ENCODE data around the gene UCP3. TPM values are rescaled to one million over a fixed set of nuclear protein-coding genes. Genes with fewer than 3 reads are reported as not detected.

Gene UCP3
- total and polyA plus RNA-seq, 2 of the 8 experiments (the other 6 are each of a cell fraction or from before 2014, with no cell fraction given), result 0.85 to 1.3 TPM

- H3K14ac ChIP-seq (ENCODE audit: insufficient read length), result no peak overlapping the region
- H3K56ac ChIP-seq (replicated peaks; ENCODE audit: insufficient read length, low read depth, low read length), result no peak overlapping the region
- H3K79me2 ChIP-seq (ENCODE audit: control insufficient read depth in 1 of 2, insufficient read depth in 2 of 2, low read length in 2 of 2), result no peaks in the 10 kb centered on the region
- no peak overlapping the region for H2BK12ac ChIP-seq (ENCODE audit: low read depth, low read length)
- H3K4me3 ChIP-seq (ENCODE audit: extremely low read depth in 1 of 4, insufficient read depth in 2 of 4, low read depth in 3 of 4, low read length in 4 of 4), result no peak overlapping the region
- no peak for FAIRE-seq
- H4K91ac ChIP-seq (replicated peaks; ENCODE audit: insufficient read length, low read length), result no peak overlapping the region
- POLR2A ChIA-PET (ENCODE audit: partially characterized antibody), result interaction anchor here (1.1 to 2.6 kb wide), 3 partner anchors 8 to 11 kb away, joined by 3 to 7 read pairs (median 4); no protein-coding TSS in a partner anchor
- no peak overlapping the region for H2AK5ac ChIP-seq (ENCODE audit: low read depth, low read length)
- H3K4me1 ChIP-seq (replicated peaks in 1 of 4; ENCODE audit: control insufficient read depth in 3 of 4, insufficient read depth in 4 of 4, low read length in 3 of 4), result no peaks in the 10 kb centered on the region
- H3K23me2 ChIP-seq (ENCODE audit: low read depth, low read length), result no peaks in the 10 kb centered on the region
- no peak overlapping the region for H2BK15ac ChIP-seq (ENCODE audit: low read length)
- no peak overlapping the region for H3K9ac ChIP-seq (replicated peaks in 1 of 4; ENCODE audit: extremely low read depth in 1 of 4, low read depth in 3 of 4, low read length in 3 of 4)
- no peak overlapping the region for H3K27ac ChIP-seq (ENCODE audit: low read depth, low read length)
- H3K79me1 ChIP-seq (ENCODE audit: low read depth, low read length), result no peaks in the 10 kb centered on the region; the same call in 1 of the 2 replicates
- H3K18ac ChIP-seq (ENCODE audit: extremely low read depth, low read length), result no peak overlapping the region
- H4K20me1 ChIP-seq (replicated peaks in 1 of 2; ENCODE audit: control insufficient read depth in 1 of 2, insufficient read depth in 2 of 2, low read length in 2 of 2), result peaks cover 0 to 3% of the 10 kb centered on the region in 2 experiments
- TF ChIP-seq RFX5 (IDR thresholded peaks at IDR 0.05; ENCODE audit: borderline replicate concordance, low read depth, low read length), result no peak
- no peak for TF ChIP-seq TAF7 (optimal IDR thresholded peaks at IDR 0.05; ENCODE audit: borderline replicate concordance, low read depth, low read length)
- TF ChIP-seq HDAC2 (IDR thresholded peaks at IDR 0.05; ENCODE audit: borderline replicate concordance in 1 of 2, low read depth in 2 of 2, low read length in 2 of 2), result no peak
- TF ChIP-seq BACH1 (IDR thresholded peaks at IDR 0.05; ENCODE audit: low read length), result no peak
- TF ChIP-seq PHF8 (conservative IDR thresholded peaks at IDR 0.05; ENCODE audit: low read depth, low read length), result no peak
- no peak for TF ChIP-seq SAP30 (IDR thresholded peaks at IDR 0.05; ENCODE audit: insufficient read depth, insufficient replicate concordance, low read length)
- TF ChIP-seq RXRA (IDR thresholded peaks at IDR 0.05; ENCODE audit: insufficient read depth, low read depth, low read length), result no peak
- TF ChIP-seq MAFK (IDR thresholded peaks at IDR 0.05; ENCODE audit: low read depth, low read length), result no peak
- TF ChIP-seq RNF2 (IDR thresholded peaks at IDR 0.05; ENCODE audit: borderline replicate concordance, low read depth, low read length, missing control alignments, poor library complexity, severe bottlenecking), result no peak
- TF ChIP-seq BCL11A (IDR thresholded peaks at IDR 0.05; ENCODE audit: low read depth in 2 of 2, low read length in 2 of 2), result no peak
- H2BK5ac ChIP-seq (ENCODE audit: low read depth, low read length), result no peak overlapping the region
- H3K9me3 ChIP-seq (ENCODE audit: insufficient read depth in 2 of 2, low read depth in 1 of 2, low read length in 1 of 2), result no peaks in the 10 kb centered on the region
- no peak overlapping the region for H3K4me2 ChIP-seq (ENCODE audit: insufficient read depth in 1 of 2, low read depth in 2 of 2, low read length in 2 of 2)
- H4K8ac ChIP-seq (ENCODE audit: extremely low read depth, insufficient read depth, low read length), result no peak overlapping the region
- no peak overlapping the region for H2BK20ac ChIP-seq (ENCODE audit: low read length)
- no peak for DNase-seq (ENCODE audit: low read depth in 1 of 2, low spot score in 2 of 2)
- H3K23ac ChIP-seq (ENCODE audit: insufficient read length), result no peak overlapping the region
- H2BK120ac ChIP-seq (replicated peaks; ENCODE audit: low read depth, low read length), result no peak overlapping the region
- no peaks in the 10 kb centered on the region for H3K27me3 ChIP-seq (replicated peaks in 1 of 4; ENCODE audit: control insufficient read depth in 3 of 4, extremely low read depth in 1 of 4, insufficient read depth in 3 of 4, low read length in 3 of 4)
- no peaks in the 10 kb centered on the region for H3K36me3 ChIP-seq (ENCODE audit: control insufficient read depth in 2 of 4, insufficient read depth in 4 of 4, low read length in 3 of 4)
- H4K5ac ChIP-seq (ENCODE audit: insufficient read length, low read depth, low read length), result no peak overlapping the region
- WGBS, 2 experiments (ENCODE audit: extremely low coverage in 1 of 2, insufficient coverage in 1 of 2, insufficient read length in 1 of 2, insufficient replicate concordance in 2 of 2, low coverage in 1 of 2, low lambda C conversion rate in 2 of 2, missing lambda C conversion rate in 1 of 2), result 82% methylated on average over 3 of the region's 3 CpGs; no CpG with 5 or more reads in 1 of the 2 experiments
- CTCF ChIA-PET (ENCODE audit: partially characterized antibody), result no interaction called here
- no peak overlapping the region for H3K4ac ChIP-seq (replicated peaks; ENCODE audit: insufficient read length, low read depth, low read length)
- H2AFZ ChIP-seq (ENCODE audit: low read length), result no peak overlapping the region
Measured at GRCh38 chr11:74009230-74009547, 304 bp upstream of the UCP3 start.

Measured in H1 (cell line).